Left cardiac atrium (tissue), 4 donors: Measurements from ENCODE around the gene RPL26. TPM values are rescaled to one million over a fixed set of nuclear protein-coding genes. Genes with fewer than 3 reads are reported as not detected.
A peak's percentile ranks its signal among the peaks of the same experiment; 100 is the strongest.

Source experiments
- ATAC-seq, 2 donors: fragments of 200-7000 bp; cut with Tn5 transposase; one replicate each; pipeline ENCODE4 v1.9.1; 2020; ENCODE audit warnings: mild to moderate bottlenecking in 2 of 2, moderate library complexity in 2 of 2
- DNase-seq: peaks from one replicate; pipeline ENCODE4 v3.0.0-alpha.2; 2020
- intact Hi-C, 2 donors: fragments of 100-400 bp; cut with DNase I; formaldehyde crosslinking; loops; one replicate each; pipeline versions ENCODE4 v1.14.1 to v1.15.1; 2022 to 2023
- long read RNA-seq: library from polyadenylated mRNA; unstranded; transcript quantifications from one replicate; pipeline ENCODE4 v2.0.0, GENCODE V29; 2021
- total RNA-seq, 2 donors: library from RNA; stranded (reverse); fragmentation: NEBNext Ultra II Directional; extraction: Animal tissue kit (Norgen Biotek cat#: 25700); gene quantifications; one replicate each; pipeline ENCODE4 v1.2.1, GENCODE V29; 2021
- donor health status: DM: no; HTN: yes; CAD: no.
- donor health status: DM: no; HTN: yes; CAD: no; lungs with severe emphysema.
- donor health status: DM: yes; HTN: yes; CAD: no.
- donor health status: Dilated cardiomyopathy.

The RPL26 gene
- 1,000 to 10,000 TPM; 1,025 to 1,062 TPM for total RNA-seq
- long read RNA-seq, transcript RPL26-214 (4 exons, 528 nt): major isoform, 27 of 31 reads
- long read RNA-seq, partial matches to known transcripts: 0 of 31 reads
- long read RNA-seq, other reads (novel, unspliced or antisense): 1 of 31 reads

- intact Hi-C loops: no loop called here
- ATAC-seq (peak; percentile 91 to 94), DNase-seq (peak; percentile 95)
Measured at GRCh38 chr17:8383143-8383822, at the start of gene RPL26. Gene RPL26 (minus strand): TSS chr17:8383193. CDS start chr17:8382310, 883 bp downstream.

DNA sequence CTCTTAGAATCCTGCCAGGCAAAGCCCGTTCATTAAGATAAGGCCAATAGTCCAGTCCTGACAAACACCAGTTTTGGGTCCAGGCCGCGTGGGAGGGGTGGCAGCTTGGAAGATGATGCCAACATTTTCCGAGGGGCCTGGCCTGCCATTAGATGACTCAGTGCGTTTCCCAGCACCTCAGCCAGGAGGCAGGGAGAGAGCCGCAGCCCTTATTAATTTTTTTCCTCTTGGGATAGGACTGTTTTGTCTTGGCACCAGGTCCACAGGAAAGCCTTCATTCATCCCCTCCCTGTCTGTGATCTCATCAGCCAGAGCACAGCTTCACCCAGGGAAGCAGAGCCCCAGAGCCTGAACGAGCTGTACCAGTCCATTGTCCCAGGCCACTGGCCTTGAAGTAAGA lies 48.0 kb upstream of the RPL26 start:
- DNase-seq (peak; percentile 92), ATAC-seq (peak; percentile 32 to 75)
- intact Hi-C loops: no loop called here

DNA sequence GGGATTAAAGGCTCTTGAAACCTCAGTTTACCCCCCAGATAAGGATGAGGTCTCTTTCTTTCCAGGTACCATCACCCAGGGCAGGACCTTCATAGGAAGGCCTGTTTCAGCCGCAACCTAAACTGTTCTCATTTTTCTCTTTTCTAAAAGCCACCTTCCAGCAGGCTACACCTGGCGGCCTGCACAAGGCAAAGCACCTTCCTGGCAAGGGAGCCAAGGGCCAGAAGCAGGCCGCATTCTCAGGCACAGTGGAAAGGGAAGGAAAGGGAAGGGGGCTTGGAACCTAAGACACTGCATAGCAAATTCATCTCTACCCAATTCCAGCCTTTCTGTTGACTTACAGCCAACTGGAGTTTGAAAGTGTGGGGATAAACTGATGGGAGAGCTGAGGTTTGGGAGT lies 43.8 kb upstream of the RPL26 start:
- ATAC-seq (no peak), DNase-seq (no peak)
- intact Hi-C loops: no loop called here

DNA sequence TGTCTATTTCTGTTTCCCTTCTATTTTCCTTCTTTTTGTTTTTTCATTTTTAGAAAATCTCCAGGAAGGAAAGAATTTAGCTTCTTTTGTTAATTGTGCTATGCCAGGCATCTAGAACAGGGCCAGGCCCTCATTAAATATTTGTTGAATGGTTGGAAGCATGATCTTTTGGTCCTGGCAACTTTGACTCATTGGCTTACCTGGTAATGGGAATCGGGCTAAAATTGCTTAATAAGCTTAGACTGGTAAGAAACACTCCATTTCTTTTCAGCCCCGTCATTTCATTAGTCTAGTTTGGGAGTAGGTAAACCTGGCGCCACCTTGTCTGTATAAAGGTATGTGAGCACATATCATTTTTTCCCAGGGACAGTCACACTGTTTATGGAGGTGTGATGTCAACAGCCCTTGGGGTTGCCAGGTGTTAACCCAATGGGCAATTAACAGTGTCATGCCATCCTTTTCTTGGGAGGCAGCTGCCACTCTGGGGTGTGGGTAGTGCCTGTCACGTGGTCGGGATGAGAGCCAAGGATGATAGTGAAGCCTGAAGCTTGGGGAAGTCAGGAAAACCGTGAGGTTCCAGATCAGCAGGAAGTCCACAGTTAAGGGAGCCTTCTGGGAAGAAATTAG lies 43.2 kb upstream of the RPL26 start:
- intact Hi-C loops: no loop called here

DNA sequence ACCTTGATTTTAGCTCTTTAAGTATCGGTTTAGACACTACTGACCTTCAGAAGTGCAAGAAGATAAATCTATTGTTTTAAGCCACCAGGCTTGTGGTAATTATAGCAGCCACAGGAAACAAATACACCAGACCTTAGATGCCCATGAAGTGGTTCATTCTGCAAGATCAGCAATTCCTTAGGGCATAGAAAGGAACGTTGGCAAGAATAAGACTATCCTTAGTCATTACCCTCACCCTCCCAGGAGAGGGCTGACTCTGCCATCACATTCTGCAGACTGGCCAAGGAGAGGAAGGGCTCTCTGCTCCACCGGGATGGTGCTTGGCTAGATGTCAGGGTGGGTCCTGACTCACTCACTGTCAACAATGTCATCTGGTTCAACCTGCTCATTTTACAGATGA lies 38.6 kb upstream of the RPL26 start:
- DNase-seq (no peak), ATAC-seq (peak; percentile 50)
- intact Hi-C loops: no loop called here

More for the DNA sequence above, 43.2 kb upstream of the RPL26 start:
- ATAC-seq (no peak), DNase-seq (no peak)

- ATAC-seq: peak; percentile 85 to 93
- intact Hi-C loops: no loop called here
- DNase-seq: peak; percentile 68
Measured at GRCh38 chr17:8420041-8420934, 37.3 kb upstream of the RPL26 start.

GRCh38 chr17:8419305-8419704 lies 36.3 kb upstream of the RPL26 start:
- intact Hi-C loops: loop anchor here in 1 of 2 donors (10.0 kb wide), 1 partner anchor 325 kb away; the partner anchor contains the start of gene CCDC42
- ATAC-seq (no peak), DNase-seq (no peak)

- no peak for ATAC-seq
- intact Hi-C loops: loop anchor here in 1 of 2 donors (10.0 kb wide), 1 partner anchor 326 kb away; the partner anchor contains the start of gene CCDC42
- no peak for DNase-seq
Measured at GRCh38 chr17:8418471-8418870, 35.5 kb upstream of the RPL26 start.

- ATAC-seq (no peak), DNase-seq (no peak)
- intact Hi-C loops: loop anchor here in 1 of 2 donors (10.0 kb wide), 1 partner anchor 327 kb away; the partner anchor contains the start of gene CCDC42
Measured at GRCh38 chr17:8417806-8418205, 34.8 kb upstream of the RPL26 start.

DNA sequence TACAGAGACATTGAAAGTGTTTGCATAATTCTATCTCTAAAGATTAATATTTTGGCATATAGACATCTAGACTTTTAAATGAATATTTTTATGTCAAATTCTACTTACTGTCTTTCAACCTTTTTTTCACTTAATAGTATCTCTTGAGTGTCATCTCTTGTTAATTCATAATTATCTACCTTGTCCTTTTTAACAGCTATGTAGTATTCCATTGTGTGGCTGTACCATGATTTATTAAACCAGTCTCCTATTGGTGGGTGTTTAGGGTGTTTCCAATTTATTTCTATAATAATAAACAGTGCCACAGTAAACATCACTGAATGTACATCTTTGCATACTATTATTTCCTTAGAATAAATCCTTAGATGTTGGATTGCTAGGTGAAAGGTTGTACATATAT lies 30.9 kb upstream of the RPL26 start:
- intact Hi-C loops: loop anchor here (5.0 to 10.0 kb wide), 2 partner anchors 331 to 333 kb away; partner anchors contain the start of gene CCDC42 (in 1 of the 2)
- DNase-seq (no peak), ATAC-seq (no peak)

DNA sequence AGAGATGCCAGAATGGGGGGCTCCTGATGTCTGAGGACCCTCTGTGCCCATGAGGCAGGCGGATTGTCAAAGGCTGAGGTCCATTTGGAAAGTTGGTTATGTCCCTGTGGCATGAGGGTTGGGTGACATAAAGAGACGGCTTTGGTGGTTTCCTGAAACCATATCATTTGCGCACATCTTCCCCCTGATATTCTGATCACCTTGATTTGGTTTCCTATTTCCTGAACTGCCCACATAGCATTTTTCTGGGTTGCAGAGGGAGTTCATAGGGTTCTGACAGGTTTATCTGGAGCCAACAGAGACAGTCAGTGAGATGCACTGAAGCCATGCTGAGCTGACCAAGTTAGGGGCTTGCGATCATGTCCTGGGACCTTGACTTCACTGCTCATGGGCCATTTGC lies 30.3 kb upstream of the RPL26 start:
- ATAC-seq (no peak), DNase-seq (no peak)
- intact Hi-C loops: loop anchor here (5.0 to 10.0 kb wide), 2 partner anchors 331 to 334 kb away; partner anchors contain the start of gene CCDC42 (in 1 of the 2)

GRCh38 chr17:8412089-8412488 lies 29.1 kb upstream of the RPL26 start:
- intact Hi-C loops: loop anchor here (5.0 to 10.0 kb wide), 2 partner anchors 333 to 335 kb away; partner anchors contain the start of gene CCDC42 (in 1 of the 2)
- DNase-seq: no peak
- ATAC-seq: no peak

- intact Hi-C loops: loop anchor here (2.0 to 10.0 kb wide), 4 partner anchors 334 to 376 kb away; partner anchors contain the start of gene CCDC42 (in 1 of the 2)
- DNase-seq (no peak), ATAC-seq (no peak)
Measured at GRCh38 chr17:8410883-8411238, 27.9 kb upstream of the RPL26 start.

- DNase-seq (peak; percentile 88), ATAC-seq (peak; percentile 93 to 94)
- intact Hi-C loops: loop anchor here (2.0 to 10.0 kb wide), 4 partner anchors 335 to 377 kb away; partner anchors contain the start of gene CCDC42 (in 1 of the 2)
Measured at GRCh38 chr17:8409966-8410882, 27.2 kb upstream of the RPL26 start.

DNA sequence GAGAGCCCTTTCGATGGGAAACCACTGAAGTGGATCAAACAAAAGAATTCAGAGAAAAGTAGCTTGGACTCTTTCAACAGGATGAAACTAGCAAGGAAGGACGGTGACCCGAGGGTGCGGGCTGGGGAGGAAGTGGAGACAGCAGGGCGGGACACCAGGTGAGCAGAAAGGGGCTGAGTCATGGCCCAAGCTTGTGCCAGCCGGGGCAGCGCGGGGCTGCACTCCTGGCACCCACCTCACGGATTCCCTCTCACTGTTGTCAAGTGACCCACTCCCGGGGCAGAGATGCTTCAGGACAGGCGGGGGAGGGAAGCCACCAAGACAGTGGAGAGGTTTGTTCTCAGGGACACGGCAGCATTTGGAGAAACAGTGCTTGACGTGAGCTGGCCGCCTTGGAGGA lies 25.4 kb upstream of the RPL26 start:
- intact Hi-C loops: no loop called here
- DNase-seq (no peak), ATAC-seq (no peak)

DNA sequence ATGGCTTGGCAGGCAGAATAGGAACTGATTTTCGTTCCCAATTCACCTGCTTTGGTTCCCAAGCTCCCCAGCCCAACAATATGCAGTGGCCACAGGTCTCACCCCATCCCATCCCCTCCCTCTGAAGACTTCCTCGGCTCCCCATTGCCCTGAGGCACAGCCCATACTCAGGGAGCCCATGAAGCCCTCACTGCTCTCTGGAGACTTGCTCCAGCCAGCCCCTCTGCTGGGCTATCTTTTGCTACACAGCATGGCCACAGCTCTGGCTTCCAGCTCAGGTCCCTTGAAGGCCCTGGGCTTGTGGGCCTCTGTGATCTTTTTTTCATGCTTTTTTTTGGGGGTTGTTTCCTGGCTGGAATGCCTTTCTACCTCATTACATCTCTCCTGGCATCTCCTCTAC lies 23.2 kb upstream of the RPL26 start:
- DNase-seq (no peak), ATAC-seq (no peak)
- intact Hi-C loops: no loop called here

- ATAC-seq: no peak
- DNase-seq: no peak
- intact Hi-C loops: no loop called here
Measured at GRCh38 chr17:8405499-8406016, 22.6 kb upstream of the RPL26 start.
